OCI-LY1 (cell line): Measurements from ENCODE around the gene B4GALT2.

Experiments used
- CTCF ChIP-seq: fragments of 200-600 bp; sonication (generic), shearing (Covaris generic); IDR thresholded peaks from 2 replicates; pipeline ENCODE4 v1.5.1; 2017; ENCODE audit warnings: mild to moderate bottlenecking, antibody characterized with exemption, low read length, moderate library complexity, mixed read lengths
- EZH2 ChIP-seq: fragments of 200-600 bp; sonication (generic), shearing (Covaris generic); IDR thresholded peaks from 2 replicates; pipeline ENCODE4 v1.8.0; 2017; ENCODE audit warnings: borderline replicate concordance, mixed run types, mild to moderate bottlenecking, antibody characterized with exemption, low read length, moderate library complexity, mixed read lengths

- TF ChIP-seq CTCF (no peak), EZH2 (no peak)
Measured at GRCh38 chr1:44033041-44033575, 54.1 kb downstream of the B4GALT2 start.
